Measurements from ENCODE around the gene AGAP9. TPM values are rescaled to one million over a fixed set of nuclear protein-coding genes. Genes with fewer than 3 reads are reported as not detected.
A peak's percentile ranks its signal among the peaks of the same experiment; 100 is the strongest.
"Not testable (repeated sequence)": the region's sequence is repeated elsewhere in the genome, so short reads cannot be mapped to it uniquely, and the experiment has no call there.

AGAP9 gene
- total and polyA plus RNA-seq, 3 experiments from 2014 or later, result 0.23 to 5.1 (median 5.1) TPM

DNA sequence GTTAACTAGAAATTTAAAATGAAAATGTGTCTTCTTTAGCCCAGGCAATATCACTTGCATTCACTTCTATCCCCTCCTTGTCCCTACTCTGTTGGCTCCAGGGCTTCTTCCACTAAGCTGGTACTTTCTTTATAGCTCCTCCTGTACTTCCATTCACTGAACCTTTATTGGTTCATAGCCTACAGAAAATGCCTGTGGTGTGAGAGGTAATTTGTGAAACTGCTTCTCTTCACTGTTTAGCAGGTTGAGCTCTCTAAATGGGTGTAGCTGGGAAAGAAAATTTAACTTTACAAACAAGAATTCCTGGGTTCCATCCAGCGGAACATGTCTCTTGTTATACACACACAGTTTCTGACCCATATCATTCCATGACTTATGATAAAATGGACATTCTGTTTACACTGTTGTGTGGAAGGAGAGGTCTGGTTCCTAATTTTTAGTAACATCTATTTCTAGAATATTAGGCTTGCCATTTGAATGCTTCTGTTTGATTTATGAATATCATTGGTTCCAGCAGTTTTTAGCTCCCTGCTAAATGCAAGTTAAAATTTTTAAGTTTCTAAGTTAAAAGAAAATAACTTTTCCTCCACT is 36.4 kb upstream of the AGAP9 start:
- H3K9me3 ChIP-seq (ENCODE audit: low read length); CTCF ChIA-PET; POLR2A ChIA-PET; H3K9me3 Mint-ChIP-seq; H3K36me3 ChIP-seq (ENCODE audit: insufficient read depth, low read length); H3K27me3 ChIP-seq (ENCODE audit: insufficient read depth, low read length, poor library complexity, severe bottlenecking); H3K4me3 ChIP-seq (ENCODE audit: low read length); DNase-seq; H3K4me3 Mint-ChIP-seq; H3K36me3 Mint-ChIP-seq; H3K4me1 ChIP-seq (ENCODE audit: insufficient read depth, low read length); H3K27ac ChIP-seq (ENCODE audit: low read depth, low read length); H3K4me1 Mint-ChIP-seq; H3K27me3 Mint-ChIP-seq; H3K27ac Mint-ChIP-seq: not testable (repeated sequence)

- H3K27ac ChIP-seq (ENCODE audit: low read depth, low read length); CTCF ChIA-PET; H3K36me3 ChIP-seq (ENCODE audit: insufficient read depth, low read length); H3K36me3 Mint-ChIP-seq; DNase-seq; H3K27me3 ChIP-seq (ENCODE audit: insufficient read depth, low read length, poor library complexity, severe bottlenecking); H3K27me3 Mint-ChIP-seq; H3K4me1 ChIP-seq (ENCODE audit: insufficient read depth, low read length); H3K9me3 ChIP-seq (ENCODE audit: low read length); H3K4me3 Mint-ChIP-seq; H3K4me3 ChIP-seq (ENCODE audit: low read length); H3K9me3 Mint-ChIP-seq; H3K4me1 Mint-ChIP-seq; POLR2A ChIA-PET: not testable (repeated sequence)
- peak overlapping the region in 1 of 8 donors; percentile 28 for H3K27ac Mint-ChIP-seq
These were observed 34.7 kb upstream of the AGAP9 start for GRCh38 chr10:47558109-47558508.

DNA sequence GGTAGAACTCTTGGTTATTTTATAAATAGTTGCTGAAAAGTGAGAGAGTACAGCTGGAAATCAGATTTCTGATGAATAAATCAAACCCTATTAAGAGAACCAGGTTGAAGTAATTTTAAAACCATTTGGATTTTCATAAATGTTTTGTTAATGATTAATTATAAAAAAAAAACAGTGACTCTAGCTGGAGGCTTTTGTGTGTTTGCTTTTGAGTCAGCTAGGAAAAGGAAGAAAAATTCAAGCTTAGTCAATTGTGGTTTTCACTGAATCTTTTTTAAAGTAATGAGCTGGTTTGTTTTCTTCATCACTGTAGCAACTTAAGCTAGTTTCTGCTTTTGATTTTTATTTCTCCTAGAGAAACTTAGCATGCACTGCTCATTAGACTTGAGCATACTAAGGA is 34.2 kb upstream of the AGAP9 start:
- H3K27ac ChIP-seq (ENCODE audit: low read depth, low read length); CTCF ChIA-PET; H3K27me3 Mint-ChIP-seq; DNase-seq; H3K4me1 Mint-ChIP-seq; POLR2A ChIA-PET; H3K9me3 Mint-ChIP-seq; H3K36me3 Mint-ChIP-seq; H3K27me3 ChIP-seq (ENCODE audit: insufficient read depth, low read length, poor library complexity, severe bottlenecking); H3K4me3 ChIP-seq (ENCODE audit: low read length); H3K4me3 Mint-ChIP-seq; H3K9me3 ChIP-seq (ENCODE audit: low read length); H3K4me1 ChIP-seq (ENCODE audit: insufficient read depth, low read length); H3K36me3 ChIP-seq (ENCODE audit: insufficient read depth, low read length): not testable (repeated sequence)
- peak overlapping the region in 1 of 8 donors; percentile 14 for H3K27ac Mint-ChIP-seq

DNA sequence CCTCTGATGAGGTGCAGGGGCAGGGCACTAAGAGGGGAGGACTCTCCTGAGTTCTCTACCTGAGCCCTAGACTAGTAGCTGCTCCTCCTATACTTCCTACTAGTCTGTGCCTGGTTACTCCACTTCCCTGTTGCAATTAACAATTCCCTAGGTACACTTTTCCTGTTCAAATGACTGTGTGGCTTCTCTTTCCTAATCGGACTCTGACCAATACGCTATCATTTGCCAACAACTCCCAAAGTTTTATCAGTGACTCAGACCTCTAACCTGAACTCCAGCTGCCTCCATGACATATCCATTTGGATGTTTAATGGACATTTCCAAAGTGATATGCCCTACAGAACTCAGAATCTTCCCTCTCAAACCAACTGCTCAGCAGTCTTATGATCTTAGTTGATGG is 31.9 kb upstream of the AGAP9 start:
- H3K27ac Mint-ChIP-seq, DNase-seq: not testable (repeated sequence)

DNA sequence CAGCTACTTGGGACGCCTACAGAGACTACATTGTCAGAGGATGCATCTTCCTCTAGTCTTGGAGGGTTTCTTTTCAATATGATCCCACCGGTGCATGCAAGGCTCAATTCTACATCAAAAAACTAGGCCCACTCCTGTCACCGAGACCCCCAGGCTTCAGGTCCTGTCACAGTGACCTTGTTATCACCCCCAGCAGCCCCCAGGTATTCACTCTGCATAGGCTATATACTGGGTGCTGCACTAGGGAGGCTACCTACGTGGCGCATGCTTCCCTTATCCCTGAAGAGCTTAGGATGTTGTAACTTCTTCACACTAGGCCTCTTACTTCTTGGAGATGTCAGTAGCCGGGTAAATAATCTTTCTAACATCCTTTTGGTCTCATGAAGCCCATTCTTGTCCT is 31.1 kb upstream of the AGAP9 start:
- H3K4me1 ChIP-seq (ENCODE audit: insufficient read depth, low read length); CTCF ChIA-PET; H3K27ac ChIP-seq (ENCODE audit: low read depth, low read length); POLR2A ChIA-PET; H3K9me3 ChIP-seq (ENCODE audit: low read length); H3K4me3 ChIP-seq (ENCODE audit: low read length); H3K36me3 ChIP-seq (ENCODE audit: insufficient read depth, low read length); H3K9me3 Mint-ChIP-seq; H3K27me3 ChIP-seq (ENCODE audit: insufficient read depth, low read length, poor library complexity, severe bottlenecking); DNase-seq; H3K36me3 Mint-ChIP-seq; H3K27me3 Mint-ChIP-seq: not testable (repeated sequence)
- Mint-ChIP-seq H3K4me1 (peaks cover 5 to 11% (median 9%) of the 10 kb centered on the region in 3 donors), H3K27ac (peak overlapping the region in 2 of 8 donors; percentile 29 to 38), H3K4me3 (peak overlapping the region in 5 of 7 donors; percentile 19 to 81 (median 57))

More for the DNA sequence above, 31.9 kb upstream of the AGAP9 start:
- H3K4me1 ChIP-seq (ENCODE audit: insufficient read depth, low read length); H3K27ac ChIP-seq (ENCODE audit: low read depth, low read length); H3K4me3 ChIP-seq (ENCODE audit: low read length); POLR2A ChIA-PET; H3K9me3 Mint-ChIP-seq; H3K9me3 ChIP-seq (ENCODE audit: low read length); H3K27me3 ChIP-seq (ENCODE audit: insufficient read depth, low read length, poor library complexity, severe bottlenecking); CTCF ChIA-PET; H3K27me3 Mint-ChIP-seq; H3K36me3 Mint-ChIP-seq; H3K36me3 ChIP-seq (ENCODE audit: insufficient read depth, low read length): not testable (repeated sequence)
- H3K4me1 Mint-ChIP-seq, result peaks cover 5 to 11% (median 9%) of the 10 kb centered on the region in 3 donors
- H3K4me3 Mint-ChIP-seq, result peak overlapping the region in 1 of 7 donors; percentile 27

DNA sequence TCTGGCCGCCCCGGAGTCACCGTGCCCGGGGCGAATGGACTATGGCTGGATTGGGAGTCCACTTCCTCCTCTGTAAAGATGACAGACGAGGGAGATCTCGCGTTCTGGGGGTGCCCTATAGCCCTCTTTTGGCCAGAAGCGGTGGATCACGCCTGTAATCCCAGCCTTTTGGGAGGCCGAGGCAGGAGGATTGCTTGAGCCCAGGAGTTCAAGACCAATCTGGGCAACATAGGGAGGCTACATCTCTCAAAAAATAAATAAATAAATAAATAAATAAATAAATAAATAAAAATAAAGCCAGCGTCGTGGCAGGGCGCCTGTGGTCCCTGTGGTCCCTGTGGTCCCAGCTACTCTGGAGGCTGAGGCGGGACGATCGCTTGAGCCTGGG is 30.4 kb upstream of the AGAP9 start:
- CTCF ChIA-PET; H3K9me3 ChIP-seq (ENCODE audit: low read length); H3K27me3 ChIP-seq (ENCODE audit: insufficient read depth, low read length, poor library complexity, severe bottlenecking); H3K9me3 Mint-ChIP-seq; POLR2A ChIA-PET; H3K27me3 Mint-ChIP-seq; H3K4me1 ChIP-seq (ENCODE audit: insufficient read depth, low read length); H3K36me3 ChIP-seq (ENCODE audit: insufficient read depth, low read length); H3K36me3 Mint-ChIP-seq: not testable (repeated sequence)
- H3K4me3 Mint-ChIP-seq, result peak overlapping the region; percentile 23 to 98 (median 96)
- H3K27ac Mint-ChIP-seq, result peak overlapping the region in 3 of 8 donors; percentile 81 to 93 (median 88)
- peak overlapping the region; percentile 76 for H3K4me3 ChIP-seq (ENCODE audit: low read length)
- peak in 1 of 5 donors; percentile 2 for DNase-seq
- peak overlapping the region; percentile 75 for H3K27ac ChIP-seq (ENCODE audit: low read depth, low read length)
- peaks cover 5 to 11% (median 9%) of the 10 kb centered on the region in 3 donors for H3K4me1 Mint-ChIP-seq

- H3K27me3 ChIP-seq (ENCODE audit: insufficient read depth, low read length, poor library complexity, severe bottlenecking), result not testable (repeated sequence)
These were observed 29.9 kb upstream of the AGAP9 start for GRCh38 chr10:47553214-47553859.

DNA sequence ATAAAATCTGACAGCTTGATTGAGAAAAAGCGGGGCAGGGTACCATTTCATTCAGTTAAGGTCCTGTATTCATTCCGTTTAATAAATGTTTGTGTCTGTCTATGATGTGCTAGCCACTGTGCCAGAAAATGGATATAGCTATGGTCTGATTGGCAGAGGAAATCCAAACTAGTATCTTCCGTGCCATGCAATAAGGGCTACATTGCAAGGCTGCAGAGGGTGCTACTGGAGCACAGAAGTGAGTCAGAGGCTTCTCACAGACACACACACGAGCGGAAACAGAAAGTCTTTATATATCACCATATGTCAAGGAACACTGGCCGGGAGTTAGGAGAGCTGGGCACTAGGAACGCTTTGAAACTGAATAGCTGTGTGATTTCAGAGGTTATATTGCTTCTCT is 29.3 kb upstream of the AGAP9 start:
- CTCF ChIA-PET, H3K9me3 Mint-ChIP-seq: not testable (repeated sequence)

More at GRCh38 chr10:47553214-47553859, 29.9 kb upstream of the AGAP9 start:
- H3K9me3 ChIP-seq (ENCODE audit: low read length); H3K4me1 ChIP-seq (ENCODE audit: insufficient read depth, low read length); CTCF ChIA-PET; H3K36me3 Mint-ChIP-seq; H3K27me3 Mint-ChIP-seq; POLR2A ChIA-PET; H3K9me3 Mint-ChIP-seq; H3K36me3 ChIP-seq (ENCODE audit: insufficient read depth, low read length): not testable (repeated sequence)
- H3K27ac ChIP-seq (ENCODE audit: low read depth, low read length), result peak overlapping the region; percentile 75
- peak; percentile 42 to 72 (median 66) for DNase-seq
- peak overlapping the region; percentile 88 to 97 (median 96) for H3K27ac Mint-ChIP-seq
- H3K4me3 Mint-ChIP-seq, result peak overlapping the region; percentile 96 to 100 (median 97)
- H3K4me3 ChIP-seq (ENCODE audit: low read length), result peak overlapping the region; percentile 76
- H3K4me1 Mint-ChIP-seq, result peaks cover 5 to 11% (median 9%) of the 10 kb centered on the region in 3 donors

More for the DNA sequence above, 29.3 kb upstream of the AGAP9 start:
- H3K36me3 ChIP-seq (ENCODE audit: insufficient read depth, low read length); H3K36me3 Mint-ChIP-seq; H3K9me3 ChIP-seq (ENCODE audit: low read length); POLR2A ChIA-PET; H3K27me3 ChIP-seq (ENCODE audit: insufficient read depth, low read length, poor library complexity, severe bottlenecking); H3K27me3 Mint-ChIP-seq; H3K4me1 ChIP-seq (ENCODE audit: insufficient read depth, low read length): not testable (repeated sequence)
- peak overlapping the region; percentile 75 for H3K27ac ChIP-seq (ENCODE audit: low read depth, low read length)
- Mint-ChIP-seq H3K4me3 (peak overlapping the region; percentile 96 to 100 (median 97)), H3K4me1 (peaks cover 5 to 11% (median 9%) of the 10 kb centered on the region in 3 donors), H3K27ac (peak overlapping the region; percentile 88 to 97 (median 96))
- DNase-seq, result peak in 4 of 5 donors; percentile 6 to 57 (median 32)
- peak overlapping the region; percentile 76 for H3K4me3 ChIP-seq (ENCODE audit: low read length)
